ENCODE data around the gene SRPK2.
"Not testable (repeated sequence)": the region's sequence is repeated elsewhere in the genome, so short reads cannot be mapped to it uniquely, and the experiment has no call there.

The SRPK2 gene

GRCh38 chr7:105339404-105340323, 49.1 kb downstream of the SRPK2 start:
- FAIRE-seq: no peak

GRCh38 chr7:105337529-105337928, 51.2 kb downstream of the SRPK2 start:
- no peak for FAIRE-seq

DNA sequence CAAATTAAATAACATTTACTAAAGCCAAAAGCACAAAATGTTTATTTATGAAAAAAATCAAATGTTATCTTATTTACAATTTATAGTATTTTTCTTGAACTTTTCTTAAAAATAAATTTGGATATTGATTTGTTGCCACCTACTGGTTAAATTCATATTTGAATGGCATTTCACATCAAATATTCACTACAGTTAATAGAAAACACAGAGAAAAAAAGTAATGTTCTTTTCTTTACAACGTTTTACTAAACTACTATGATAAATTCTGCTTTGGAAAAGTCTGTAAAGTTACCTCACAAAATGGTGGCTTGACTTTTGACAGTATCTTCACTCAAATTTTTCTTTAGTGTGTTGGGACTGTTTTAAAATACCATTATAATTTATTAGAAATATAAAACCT, 52.7 kb downstream of the SRPK2 start:
- peak; percentile 71 for FAIRE-seq

DNA sequence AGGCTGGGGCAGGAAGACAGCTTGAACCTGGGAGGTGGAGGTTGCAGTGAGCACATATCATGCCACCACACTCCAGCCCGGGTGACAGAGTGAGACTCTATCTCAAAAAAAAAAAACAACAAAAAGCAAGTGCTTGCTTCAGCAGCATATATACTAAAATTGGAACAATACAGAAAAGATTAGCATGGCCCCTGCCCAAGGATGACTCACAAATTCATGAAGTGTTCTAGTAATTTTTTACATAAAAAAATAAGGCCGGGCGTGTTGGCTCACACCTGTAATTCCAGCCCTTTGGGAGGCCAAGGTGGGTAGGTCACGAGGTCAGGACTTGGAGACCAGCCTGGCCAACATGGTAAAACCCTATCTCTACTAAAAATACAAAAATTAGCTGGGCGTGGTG, 56.1 kb downstream of the SRPK2 start:
- FAIRE-seq: not testable (repeated sequence)

DNA sequence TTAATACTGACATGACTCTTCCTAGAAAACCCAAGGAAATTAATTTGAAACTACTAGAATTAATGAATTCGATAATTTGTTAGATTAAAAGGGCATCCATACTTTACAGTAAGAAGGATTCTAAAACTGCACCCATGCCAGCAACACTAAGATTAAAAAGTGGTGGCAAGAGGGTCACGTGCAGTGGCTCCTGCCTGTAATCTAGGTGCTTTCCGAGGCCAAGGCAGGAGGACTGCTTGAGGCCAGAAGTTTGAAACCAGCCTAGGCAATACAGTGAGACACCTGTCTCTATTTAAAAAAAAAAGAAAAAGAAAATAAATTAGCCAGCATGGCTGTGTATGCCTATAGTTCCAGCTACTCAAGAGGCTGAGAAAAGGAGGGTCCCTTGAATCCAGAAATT, 58.2 kb downstream of the SRPK2 start:
- no peak for FAIRE-seq

- no peak for FAIRE-seq
Measured at GRCh38 chr7:105327201-105327600, 61.5 kb downstream of the SRPK2 start.

DNA sequence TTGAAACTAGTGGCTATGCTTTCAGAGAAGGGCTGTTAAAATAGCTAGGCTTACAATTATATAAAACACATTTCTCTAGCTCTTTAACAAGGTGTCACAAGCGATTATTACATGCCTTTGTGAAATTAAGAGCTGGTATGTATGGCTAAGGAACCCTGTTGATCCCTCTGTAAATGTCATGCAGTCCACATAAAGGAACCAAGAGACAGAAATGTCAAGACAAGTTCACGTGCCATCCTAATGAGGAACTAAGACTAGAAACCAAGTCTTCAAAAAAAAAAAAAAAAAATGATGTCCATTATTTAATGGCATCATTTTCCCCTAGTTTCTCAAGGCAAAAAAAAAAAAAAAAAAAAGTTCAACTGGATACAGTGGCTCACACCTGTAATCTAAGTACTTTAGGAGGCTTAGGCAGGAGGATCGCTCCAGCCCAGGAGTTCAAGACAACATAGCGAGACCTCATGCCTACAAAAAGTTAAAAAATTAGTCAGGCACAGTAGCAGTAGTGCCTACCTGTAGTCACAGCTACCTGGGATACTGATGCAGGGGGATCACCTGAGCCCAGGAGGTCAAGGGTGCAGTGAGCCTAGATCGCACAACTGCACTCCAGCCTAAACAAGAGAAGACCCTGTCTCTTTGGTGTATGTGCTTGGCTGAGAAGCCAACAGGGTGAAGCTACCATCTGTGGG, 63.4 kb downstream of the SRPK2 start:
- no peak for FAIRE-seq

GRCh38 chr7:105324606-105325005, 64.1 kb downstream of the SRPK2 start:
- FAIRE-seq: not testable (repeated sequence)

DNA sequence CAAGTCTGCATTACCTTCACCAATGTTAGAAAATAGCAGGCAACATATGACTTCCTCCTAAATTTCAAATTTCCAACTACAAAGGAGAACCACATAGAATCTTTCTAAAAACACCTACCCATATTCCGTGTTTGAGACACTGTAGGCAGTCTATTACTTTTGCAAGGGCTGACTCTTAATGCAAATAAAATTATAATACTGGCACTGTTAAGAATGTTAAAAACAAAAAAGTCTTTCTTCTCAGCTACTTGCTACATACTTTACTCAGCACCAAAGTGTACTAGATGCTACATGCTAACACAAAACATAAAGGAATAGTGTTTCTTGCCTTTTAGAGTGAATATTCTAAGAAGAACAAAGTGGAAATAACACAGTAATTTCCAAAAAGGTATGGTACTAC, 65.4 kb downstream of the SRPK2 start:
- no peak for FAIRE-seq

DNA sequence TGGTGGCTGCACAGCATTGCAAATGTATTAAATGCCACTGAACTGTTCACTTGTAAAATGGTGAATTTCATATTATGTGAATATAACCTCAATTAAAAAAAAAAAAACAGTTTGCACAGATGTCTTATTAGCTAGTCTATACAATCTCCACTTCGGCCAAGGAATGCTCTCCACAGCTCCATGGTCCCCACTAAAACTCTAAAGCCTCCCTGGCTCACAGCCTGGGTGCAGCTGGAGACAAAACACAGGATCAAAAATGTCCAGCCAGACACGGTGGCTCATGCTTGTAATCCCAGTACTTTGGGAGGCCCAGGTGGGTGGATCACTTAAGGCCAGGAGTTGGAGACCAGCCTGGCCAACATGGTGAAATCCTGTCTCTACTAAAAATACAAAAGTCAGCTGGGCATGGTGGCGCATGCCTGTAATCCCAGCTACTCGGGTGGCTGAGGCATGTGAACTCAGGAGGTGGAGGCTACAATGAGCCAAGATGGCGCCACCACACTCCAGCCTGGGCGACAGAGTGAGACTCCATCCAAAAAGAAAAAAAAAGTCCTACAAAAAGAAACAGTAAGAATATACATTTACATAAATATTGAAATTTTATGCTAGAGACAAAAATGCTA, 66.0 kb downstream of the SRPK2 start:
- no peak for FAIRE-seq

GRCh38 chr7:105321754-105322455, 66.8 kb downstream of the SRPK2 start:
- FAIRE-seq: no peak

- no peak for FAIRE-seq
Measured at GRCh38 chr7:105320896-105321295, 67.8 kb downstream of the SRPK2 start.

- FAIRE-seq: no peak
Measured at GRCh38 chr7:105319578-105319977, 69.1 kb downstream of the SRPK2 start.

- FAIRE-seq: no peak
Measured at GRCh38 chr7:105316578-105317344, 72.0 kb downstream of the SRPK2 start.

DNA sequence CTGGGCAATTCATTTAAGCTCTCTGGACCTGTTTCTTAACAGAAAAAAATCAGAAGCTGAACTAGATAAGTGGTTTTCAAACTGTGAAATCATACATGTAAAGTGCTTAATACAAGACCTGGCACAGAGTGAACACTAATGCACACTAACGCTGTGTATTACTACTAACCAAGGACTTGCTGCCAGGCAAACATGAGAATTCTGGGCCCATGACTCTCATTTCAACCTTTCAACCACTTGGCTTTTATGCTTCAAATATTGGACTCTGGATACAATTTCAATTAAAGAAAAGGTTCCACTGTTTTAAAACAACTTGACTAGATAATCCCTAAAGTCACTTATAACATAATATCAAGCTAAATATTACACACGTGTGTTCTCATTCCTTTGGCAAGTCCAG, 73.4 kb downstream of the SRPK2 start:
- no peak for FAIRE-seq

DNA sequence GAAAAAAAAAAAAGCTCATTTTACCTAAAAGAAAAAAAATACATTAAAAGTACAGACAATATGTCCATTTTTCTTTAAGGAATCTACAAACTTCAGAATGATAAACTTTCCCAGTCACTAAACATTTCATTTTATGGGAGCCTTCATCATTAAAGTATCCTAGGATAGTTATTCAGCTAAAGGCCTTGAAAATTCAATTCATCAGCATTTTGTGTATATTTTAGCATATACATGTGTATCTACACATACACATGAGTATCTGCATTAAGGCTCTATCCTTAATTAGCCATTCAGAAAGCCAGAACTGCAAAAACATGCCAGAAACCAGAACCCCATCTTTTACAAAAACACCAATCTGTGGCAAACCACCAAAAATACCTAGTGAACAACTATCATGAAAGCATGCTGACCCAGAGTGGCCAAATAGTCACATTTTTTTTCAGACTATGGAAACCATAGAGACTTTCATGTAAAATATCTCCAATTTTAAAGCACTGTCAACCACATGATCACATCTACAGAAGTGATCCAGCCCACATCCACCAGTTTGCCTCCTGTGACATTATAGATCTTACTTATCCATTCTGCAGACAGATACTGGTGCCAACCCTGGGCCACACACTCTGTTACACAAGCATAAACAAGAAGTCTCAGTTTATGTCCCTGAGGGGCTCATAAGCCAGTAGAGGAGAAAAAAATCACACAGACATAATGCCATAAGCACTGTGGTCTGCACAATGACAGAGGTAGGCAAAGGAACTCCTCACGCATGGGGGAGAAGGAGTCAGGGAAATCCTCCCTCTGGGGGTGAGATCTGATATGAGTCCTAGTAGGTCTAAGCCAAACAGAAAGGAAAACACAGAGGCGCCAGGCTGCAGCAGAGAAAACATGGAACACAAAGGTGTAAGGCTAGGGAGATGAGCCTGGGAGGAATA, 79.2 kb downstream of the SRPK2 start:
- FAIRE-seq: no peak

- no peak for FAIRE-seq
Measured at GRCh38 chr7:105307163-105307672, 81.5 kb downstream of the SRPK2 start.

GRCh38 chr7:105306298-105306748, 82.4 kb downstream of the SRPK2 start:
- FAIRE-seq: no peak

- FAIRE-seq: no peak
Measured at GRCh38 chr7:105305633-105306032, 83.1 kb downstream of the SRPK2 start.

DNA sequence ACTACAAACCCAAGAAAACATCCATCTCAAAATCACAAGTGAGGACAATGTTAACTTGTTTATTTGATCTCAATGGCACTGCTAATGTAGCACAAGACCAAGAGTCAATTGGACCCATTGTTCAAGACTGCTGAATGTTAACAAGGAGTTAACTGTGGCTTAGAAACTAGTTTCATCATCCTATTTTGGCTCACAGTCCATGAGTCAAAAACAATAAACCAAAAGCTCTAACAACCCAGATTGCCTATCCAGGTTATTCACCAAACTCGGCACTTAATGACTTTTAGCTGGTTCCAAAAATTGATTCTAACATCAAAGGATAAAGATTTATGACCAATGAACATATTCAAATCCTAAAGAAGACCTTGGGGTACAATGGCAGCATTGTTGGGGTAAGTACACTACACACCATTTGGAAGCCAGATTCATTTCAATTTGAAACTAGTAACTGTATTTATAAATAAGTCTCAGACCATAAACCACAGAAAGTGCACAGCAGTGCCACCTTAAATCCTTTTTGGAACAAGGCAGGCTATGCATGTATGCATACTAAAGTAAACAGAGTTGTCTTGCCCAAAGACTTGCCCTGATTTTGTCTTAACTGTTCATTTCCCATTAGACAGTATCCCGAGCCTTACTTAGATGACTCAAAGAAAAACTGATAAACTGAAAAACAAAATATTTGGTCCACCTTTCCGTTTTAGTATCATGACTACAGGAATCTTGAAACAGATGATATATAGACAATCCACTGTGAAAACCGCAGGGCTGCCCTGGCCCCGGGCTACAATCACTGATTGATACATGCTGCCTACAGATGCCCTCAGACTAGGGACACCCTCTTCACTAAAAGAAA, 84.5 kb downstream of the SRPK2 start:
- FAIRE-seq: no peak

Data from colon (tissue), 2 donors.